Activated CD4-positive, alpha-beta T cell treated with anti-CD3 and anti-CD28 coated beads for 1 hour (primary cell): ENCODE measurements around the gene PLA2G1B.
"Not testable (repeated sequence)": the region's sequence is repeated elsewhere in the genome, so short reads cannot be mapped to it uniquely, and the experiment has no call there.

Experiments
- DNase-seq: peaks from one replicate; pipeline ENCODE4 v3.0.0-alpha.2; 2020

PLA2G1B gene

DNA sequence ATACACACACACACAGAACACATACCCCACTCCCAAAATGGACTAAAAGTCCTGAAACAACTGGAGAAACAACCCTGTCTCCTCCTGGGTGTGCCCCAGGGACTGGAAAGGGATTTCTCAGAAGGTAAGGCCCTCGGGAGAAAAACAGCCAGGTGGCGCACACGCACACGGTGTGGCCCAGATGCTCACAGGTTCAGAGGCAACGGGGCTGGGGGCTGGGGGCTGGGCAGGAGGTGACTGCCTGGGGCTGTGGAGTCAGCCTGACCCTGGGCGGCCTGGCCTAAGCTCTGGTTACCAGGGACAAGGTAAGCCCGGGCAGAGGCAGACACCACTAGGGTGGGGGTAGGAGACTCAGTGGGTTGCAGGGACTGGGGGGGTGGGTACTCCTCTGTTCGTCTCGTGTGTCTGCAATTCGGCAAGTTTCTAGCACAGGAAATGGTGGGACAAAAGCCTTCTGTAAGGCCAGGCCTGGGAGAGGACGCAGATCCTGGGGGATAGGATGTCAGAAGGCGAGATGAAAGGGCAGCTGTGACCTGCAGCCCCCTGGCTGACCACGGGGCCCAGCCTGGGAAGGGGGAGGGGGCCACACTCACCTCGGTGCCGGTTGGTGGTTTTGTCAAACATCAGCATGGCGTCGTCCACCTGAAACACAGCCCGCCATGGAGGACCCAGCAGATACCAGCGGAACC, 31.0 kb upstream of the PLA2G1B start:
- DNase-seq: no peak

DNA sequence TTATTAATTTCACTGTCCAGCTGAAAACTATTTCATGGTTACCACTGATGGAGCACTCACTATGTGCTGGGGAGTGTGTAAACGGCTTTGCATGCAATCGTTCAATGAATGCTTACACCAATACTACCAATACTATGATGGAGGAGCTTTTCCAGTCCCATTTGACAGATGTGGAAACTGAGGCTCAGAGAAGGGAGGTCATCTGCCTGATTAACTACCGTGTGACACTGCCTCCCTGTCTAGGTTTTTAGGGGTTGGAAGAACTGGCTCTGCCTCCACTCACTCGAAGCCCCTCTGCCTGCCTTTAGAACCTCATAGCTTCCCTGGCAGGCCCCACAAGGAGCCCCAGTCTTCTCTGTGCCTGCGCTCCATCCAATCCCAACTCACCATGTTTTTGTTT, 29.5 kb upstream of the PLA2G1B start:
- no peak for DNase-seq

DNA sequence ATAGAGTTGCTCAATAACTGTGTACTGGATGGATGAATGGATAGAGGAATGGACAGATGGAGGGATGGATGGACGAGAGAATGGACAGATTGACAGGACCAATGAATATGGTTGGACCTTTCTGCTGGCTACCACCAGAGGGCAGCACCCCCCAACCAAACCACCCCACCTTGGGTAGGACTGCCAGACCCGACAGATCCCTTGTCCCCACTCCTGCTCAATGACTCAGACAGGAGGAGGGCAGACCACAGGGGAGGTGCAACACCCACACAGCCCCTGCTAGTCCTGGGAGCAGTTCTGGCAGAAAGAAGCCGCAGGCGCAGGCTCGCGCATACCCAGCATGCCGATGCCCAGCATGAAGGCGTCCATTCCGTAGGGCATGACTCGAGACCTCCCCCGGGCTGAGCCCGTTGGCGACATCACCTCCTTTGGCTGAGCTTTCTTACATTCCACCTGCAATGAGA, 29.0 kb upstream of the PLA2G1B start:
- DNase-seq: peak; percentile 61

DNA sequence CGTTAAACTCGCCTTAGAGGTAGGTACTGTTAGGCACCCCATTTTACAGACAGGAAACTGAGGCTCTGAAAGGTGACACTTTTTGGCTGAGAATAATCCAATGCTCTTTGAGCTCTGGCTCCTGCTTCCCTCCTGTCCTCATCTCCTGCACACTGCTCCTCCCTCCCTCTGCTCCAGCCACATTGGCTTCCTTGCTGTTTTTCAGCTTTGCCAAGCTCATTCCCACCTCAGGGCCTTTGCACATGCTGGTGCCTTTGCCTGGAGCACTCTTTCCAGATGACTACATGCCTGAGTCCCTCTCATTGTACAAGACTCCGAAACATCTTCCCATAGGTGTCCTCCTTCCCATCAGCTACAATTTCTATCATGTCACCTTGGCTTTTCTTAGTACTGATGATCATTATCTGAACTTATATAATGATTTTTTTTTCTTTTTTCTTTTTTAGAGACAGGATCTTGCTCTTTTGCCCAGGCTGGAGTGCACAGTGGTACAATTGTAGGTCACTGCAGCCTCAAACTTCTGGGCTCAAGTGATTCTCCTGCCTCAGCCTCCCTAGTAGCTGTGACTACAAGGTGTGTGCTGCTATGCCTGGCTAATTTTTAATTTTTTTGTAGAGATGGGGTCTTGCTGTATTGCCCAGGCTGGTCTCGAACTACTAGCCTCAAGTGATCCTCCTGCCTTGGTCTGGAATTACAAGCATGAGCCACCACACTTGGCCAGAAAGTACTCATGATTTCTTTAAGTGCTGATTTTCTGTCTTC, 26.2 kb upstream of the PLA2G1B start:
- DNase-seq: no peak

DNA sequence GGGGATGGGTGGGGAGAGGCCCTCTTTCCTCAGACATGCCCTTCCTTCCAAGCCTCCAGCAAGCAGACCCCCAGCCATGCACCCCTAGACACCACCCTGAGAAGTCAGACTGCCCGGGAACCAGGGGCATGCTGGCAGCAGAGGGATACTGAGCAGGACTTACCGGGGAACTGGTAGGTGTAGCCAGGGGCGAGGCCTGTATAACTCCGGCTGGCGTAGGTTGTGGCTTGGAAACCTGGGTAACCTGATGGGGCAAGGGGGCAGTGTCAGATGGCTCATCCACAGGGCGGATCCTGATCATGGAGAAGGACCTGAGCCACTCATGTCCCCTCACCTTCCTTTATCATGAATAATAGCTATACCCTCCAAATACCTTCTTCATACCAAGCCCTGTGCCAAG, 25.6 kb upstream of the PLA2G1B start:
- DNase-seq: no peak

DNA sequence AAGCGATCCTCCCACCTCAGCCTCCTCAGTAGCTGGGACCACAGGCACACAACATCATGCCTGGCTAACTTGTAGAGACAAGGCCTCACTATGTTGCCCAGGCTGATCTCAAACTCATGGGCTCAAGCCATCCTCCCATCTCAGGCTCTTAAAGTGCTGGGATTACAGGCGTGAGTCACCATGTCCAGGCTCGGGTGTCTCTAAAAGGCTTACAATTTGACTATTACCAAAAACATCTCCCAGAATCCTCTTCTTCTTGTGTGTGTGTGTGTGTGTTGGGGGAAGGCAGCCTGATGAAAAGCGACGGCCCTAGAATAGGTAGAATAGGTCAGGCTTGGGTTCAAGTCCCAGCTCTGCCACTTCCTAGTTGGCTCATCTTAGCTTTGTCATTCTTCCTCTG, 24.5 kb upstream of the PLA2G1B start:
- DNase-seq: no peak

DNA sequence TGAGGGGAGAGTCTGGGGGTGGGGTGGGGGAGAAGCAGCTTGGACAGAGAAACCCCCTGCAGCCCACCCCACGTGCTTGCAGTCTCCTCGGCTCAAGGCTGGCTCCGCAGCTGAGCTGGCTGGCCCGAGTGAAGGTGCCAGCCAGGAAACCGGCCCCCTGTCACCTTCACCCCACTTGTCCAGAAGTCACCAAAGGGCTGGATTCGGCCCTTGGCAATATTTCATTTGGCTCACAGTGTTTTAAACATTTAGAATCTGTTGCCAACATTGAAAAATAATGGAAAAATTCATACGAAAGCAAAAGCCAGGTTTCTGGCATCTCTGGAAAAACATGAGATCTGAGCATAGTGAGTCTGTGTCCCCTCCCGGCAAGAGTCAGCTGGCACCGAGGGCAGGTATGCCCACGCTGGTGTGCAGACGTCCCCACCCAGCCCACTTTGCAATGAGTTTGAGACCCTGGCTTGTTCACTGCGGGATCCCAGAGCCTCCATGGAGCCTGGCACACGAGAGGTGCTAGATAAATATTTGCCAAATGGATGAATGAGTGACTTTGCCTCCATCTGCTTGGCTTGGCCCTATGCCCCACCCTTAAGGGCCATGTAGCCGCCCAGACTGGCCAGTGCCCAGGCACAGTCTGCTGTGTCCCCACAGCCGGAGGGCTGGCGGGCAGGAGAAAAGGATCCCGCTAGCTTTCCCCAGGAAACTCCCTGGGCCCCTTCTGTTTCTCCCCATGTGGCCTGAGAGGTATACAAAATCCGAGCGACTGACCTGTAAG, 23.2 kb upstream of the PLA2G1B start:
- no peak for DNase-seq

DNA sequence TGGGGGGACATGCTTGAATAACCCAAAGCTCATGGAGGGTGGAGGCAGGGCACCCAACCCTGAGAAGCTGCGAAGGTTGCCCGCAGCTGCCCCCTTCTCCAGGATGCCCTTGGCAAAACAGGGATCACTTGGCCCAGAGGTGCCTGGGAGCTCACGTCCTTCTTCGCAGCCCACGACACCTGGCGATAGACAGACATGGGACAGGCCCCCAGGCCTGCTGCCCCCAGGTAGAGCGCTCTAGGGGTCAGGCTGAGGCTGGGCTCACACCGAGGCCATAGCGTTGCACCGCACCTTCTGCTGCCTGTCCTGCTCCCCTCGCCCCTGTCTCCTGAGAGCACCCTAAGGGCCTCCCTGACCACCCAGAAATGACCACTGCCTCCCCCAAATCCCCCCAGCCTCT, 20.2 kb upstream of the PLA2G1B start:
- DNase-seq: no peak

DNA sequence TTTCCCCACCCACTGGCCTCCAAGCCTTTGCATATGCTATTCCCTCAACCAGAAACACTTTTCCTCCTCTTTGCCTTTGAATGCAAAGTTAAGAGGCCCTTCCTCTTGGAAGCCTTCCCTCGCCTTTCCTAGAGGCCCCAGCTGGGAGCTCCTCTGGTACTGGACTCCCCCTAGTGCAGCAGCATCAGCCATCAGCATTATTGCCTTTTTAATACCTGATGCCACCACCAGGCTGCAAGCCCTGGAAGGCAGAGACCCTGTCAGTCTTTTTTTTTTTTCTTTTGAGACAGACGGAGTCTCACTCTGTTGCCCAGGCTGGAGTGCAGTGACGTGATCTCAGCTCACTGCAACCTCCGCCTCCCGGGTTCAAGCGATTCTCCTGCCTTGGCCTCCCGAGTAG, 19.1 kb upstream of the PLA2G1B start:
- no peak for DNase-seq

DNA sequence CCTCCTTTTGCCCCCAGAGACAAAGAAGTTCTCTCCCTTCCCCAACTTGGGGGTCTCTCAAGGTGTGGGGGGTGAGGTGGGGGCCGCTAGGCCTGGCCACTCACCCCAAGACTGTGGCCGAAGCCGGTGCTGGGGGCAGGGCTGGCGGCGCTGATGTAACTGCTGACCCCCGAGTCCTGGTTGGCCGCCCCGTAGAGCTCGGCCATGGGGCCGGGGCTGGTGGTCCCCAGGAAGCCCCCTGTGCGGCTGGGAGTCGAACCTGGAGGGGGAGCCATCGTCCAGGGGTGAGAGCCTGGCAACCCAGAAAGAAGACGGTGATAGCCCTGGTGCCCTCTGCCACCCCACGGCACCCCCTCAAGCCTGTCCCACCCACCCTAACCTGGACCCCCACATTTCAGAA, 18.5 kb upstream of the PLA2G1B start:
- DNase-seq: no peak

DNA sequence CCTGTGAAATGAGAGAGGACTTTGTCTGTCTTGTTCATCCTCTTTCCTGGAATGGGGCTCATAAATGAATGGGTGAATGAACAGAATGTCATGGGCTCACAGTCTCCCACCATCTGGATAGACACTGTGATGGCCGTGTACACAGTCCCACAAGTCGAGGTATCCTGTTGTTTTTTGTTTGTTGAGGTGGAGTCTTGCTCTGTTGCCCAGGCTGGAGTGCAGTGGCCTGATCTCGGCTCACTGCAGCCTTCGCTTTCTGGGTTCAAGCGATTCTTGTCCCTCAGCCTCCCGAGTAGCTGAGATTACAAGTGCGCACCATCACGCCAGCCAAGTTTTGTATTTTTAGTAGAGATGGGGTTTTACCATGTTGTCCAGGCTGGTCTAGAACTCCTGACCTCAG, 16.1 kb upstream of the PLA2G1B start:
- DNase-seq: no peak

DNA sequence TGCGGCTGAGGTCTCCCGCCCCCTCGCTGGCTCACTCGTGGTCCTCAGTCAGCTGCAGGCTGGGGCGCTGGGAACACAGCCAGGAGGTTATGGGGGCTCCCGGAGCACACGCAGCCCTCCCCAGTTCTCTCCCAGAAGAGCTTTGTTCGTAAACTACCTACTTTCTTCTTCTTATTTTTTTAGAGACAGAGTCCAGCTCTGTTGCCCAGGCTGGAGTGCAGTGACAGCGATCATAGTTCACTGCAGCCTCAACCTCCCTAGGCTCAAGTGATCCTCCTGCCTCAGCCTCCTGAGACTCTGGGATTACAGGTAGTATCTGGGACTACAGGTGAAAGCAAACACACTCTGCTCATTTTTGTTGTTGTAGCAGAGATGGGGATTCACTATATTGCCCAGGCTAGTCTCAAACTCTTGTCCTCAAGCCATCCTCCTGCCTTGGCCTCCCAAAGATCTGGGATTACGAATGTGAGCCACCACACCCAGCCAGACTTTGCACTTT, 15.5 kb upstream of the PLA2G1B start:
- no peak for DNase-seq

DNA sequence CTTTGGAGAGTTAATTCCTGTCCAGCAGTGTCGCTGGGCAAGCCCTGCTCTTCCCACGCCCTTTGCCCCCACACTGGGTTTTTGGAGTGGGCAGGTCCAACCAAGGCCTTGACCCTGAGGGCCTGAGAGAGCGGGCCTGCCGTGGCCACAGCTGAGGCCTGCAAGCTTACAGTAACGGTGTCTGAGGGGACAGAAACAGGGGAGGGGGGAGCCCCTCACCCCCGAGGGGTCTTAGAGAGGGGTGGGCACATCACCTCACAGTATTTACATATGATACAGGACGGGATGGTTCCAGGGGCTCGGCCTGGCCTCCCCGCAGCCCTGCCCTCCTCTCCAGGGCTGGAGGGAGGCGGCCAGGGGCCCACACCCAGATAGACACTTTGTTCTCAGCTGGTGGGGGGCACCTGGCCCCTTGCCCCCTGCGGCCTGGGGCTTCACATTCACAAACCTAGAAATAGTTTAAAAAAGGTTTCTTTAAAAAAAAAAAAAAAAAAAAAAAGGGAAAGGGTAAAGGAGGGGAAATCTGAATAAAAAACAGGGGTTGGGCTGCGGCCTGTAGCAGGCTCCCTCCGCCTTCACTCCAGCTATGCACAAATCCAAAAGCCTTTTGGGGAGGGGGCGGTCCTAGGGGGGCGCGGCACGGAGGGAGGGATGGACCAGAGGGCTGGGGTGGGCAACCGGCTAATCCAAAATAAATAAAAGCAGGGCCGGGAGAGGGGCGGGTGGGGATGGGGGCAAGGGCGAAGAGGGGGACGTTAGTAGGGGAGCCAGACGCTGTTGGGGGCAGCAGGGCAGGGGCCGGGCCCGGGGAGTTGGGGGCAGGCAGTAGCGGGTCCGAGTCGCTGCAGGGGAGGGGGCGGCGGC, 14.8 kb upstream of the PLA2G1B start:
- DNase-seq: no peak

DNA sequence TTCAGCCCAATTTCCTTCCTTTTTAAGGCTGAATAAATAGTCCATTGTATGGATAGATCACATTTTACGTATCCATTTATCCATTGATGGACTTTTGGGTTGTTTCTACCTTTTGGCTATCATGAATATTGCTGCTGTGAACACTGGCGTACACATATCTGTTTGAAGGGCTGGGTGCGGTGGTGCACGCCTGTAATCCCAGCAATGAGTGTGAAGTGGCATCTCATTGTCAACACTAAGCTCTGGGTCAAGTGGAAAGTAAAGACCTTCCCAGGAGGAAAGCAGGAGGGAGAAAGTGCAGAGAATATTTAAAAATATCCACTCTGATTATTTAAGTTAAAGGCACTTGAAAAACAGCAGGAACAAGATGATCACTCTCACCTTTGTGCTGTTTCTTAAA, 11.7 kb upstream of the PLA2G1B start:
- no peak for DNase-seq

DNA sequence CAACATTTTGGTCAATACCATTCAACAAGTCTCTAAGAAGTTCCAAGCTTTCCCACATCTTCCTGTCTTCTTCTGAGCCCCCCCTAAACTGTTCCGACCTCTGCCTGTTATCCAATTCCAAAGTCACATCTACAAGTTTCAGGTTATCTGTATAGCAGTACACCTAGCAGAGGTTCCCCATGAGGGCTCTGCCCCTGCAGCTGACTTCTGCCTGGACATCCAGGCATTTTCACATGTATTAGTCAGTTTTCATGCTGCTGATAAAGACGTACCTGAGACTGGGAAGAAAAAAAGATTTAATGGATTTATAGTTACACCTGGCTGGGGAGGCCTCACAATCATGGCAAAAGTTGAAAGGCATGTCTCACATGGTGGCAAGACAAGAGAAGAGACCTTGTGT, 10.2 kb upstream of the PLA2G1B start:
- no peak for DNase-seq

DNA sequence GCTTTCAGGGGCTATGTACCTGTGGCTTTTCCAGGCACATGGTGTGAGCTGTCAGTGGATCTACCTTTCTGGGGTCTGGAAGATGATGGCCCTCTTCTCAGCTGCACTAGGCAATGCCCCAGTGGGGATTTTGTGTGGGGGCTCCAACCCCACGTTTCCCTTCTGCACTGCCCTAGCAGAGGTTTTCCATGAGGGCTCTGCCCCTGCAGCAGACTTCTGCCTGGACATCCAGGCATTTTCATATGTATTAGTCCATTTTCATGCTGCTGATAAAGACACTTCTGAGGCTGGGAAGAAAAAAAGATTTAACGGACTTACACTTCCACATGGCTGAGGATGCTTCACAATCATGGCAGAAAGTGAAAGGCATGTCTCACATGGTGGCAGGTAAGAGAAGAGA, 8.8 kb upstream of the PLA2G1B start:
- DNase-seq: not testable (repeated sequence)

DNA sequence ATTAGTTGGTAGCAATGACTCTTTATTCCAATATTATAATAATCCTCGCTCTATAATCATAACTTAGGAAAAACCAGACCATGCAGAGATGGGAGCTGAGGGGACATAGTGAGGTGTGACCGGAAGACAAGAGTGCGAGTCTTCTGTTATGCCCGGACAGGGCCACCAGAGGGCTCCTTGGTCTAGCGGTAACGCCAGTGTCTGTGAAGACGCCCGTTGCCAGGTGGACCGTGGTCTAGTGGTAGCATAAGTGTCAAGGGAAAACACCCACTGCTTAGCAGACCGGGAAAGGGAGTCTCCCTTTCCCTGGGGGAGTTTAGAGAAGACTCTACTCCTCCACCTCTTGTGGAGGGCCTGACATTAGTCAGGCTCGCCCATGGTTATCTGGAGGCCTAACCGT, 7.9 kb upstream of the PLA2G1B start:
- DNase-seq: not testable (repeated sequence)

DNA sequence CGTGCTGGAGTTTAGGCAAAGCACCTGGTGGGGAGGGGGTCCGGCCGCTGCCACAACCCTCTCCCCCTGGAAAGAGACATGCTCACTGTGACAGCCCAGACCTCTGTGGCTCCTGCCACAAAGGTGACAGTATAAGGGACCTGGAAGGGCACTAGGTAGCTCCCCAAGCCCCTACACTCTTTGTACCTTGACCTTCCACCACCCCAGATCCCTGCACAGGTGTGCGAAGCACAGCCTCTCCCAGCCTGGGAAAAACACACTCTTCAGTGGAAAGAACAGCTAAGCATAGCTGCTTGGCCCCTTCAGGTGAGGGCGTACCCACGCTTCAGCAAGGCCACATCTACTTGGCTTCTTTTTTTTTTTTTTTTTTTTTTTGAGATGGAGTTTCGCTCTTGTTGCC, 4.9 kb upstream of the PLA2G1B start:
- DNase-seq: no peak

DNA sequence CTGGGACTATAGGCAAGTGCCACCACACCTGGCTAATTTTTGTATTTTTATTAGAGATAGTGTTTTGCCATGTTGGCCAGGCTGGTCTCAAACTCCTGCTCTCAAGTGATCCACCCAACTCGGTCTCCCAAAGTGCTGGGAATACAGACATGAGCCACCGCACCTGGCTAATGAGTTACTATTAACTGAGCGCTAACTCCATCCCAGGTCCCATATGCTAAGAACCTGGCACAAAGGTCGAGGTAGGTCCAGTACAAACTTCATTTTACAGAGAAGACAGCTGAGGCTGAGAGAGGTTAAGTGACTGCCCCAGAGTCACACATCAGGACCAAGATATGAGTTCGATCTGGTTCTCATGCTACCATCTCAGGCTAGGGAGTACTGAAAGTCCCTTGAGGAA, 4.5 kb upstream of the PLA2G1B start:
- DNase-seq: no peak

DNA sequence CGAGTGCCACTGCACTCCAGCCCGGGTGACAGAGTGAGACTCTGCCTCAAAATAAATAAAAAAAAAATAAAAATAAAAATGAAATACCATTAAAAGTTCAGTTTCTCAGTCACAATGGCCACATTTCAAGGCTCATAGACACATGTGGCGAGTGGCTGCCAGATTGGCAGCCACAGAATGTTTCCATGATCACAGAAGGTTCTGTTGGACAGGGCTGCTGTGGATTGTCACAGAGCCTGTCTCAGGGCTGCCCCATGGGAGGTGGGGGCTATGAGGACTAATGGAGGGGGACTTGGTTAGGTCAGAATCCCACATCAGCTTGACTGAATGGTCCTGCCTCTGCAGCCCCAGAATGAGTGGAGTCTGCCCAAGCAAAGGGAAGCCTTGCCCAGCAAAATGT, 3.8 kb upstream of the PLA2G1B start:
- DNase-seq: no peak

DNA sequence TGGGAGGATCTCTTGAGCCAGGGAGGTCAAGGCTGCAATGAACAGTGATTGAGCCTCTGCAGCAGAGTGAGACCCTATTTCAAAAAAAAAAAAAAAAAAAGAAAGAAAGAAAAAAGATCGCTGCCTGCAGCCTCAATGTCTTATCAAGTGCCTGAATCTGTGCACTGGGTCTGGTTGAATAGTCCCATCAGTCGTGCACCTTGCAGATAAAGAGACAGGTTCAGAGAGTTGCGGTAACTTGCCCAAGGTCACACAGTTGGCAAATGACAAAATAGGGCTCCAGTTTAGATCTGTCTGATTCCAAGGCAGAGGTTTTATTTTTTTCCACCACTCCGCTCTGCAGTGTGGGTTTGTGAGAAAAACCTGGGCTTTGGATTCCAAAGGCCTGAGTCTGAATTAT, 649 bp upstream of the PLA2G1B start:
- DNase-seq: no peak

DNA sequence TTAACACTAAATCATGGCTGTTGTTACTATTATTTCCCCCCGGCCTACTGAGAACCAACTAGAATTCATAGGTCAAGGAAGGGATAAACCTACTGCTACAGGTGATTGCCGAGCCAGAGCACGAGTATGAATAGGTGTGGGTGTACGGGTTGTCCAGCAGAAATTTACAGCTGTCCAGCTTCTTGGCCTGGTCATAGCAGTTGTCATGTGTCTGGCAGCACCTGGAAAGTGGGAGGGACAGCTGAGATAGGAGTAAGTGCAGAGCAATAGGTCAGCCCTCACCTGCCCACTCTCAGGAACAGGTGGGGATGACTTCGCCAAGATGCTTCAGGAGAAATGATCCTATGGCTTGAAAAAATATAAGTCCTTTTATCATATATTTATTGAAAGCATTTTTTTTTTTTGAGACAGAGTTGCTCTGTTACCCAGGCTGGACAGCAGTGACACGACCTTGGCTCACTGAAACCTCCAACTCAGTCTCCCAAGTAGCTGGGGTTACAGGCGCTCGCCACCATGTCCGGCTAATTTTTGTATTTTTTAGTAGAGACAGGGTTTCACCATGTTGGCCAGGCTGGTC, 2.6 kb downstream of the PLA2G1B start:
- DNase-seq: no peak
